ENCODE measurements around the gene RAB40C. TPM values are rescaled to one million over a fixed set of nuclear protein-coding genes. Genes with fewer than 3 reads are reported as not detected.

The RAB40C gene
- total and polyA plus RNA-seq, 9 donors = 9.4 to 15.4 (median 13.0) TPM

DNA sequence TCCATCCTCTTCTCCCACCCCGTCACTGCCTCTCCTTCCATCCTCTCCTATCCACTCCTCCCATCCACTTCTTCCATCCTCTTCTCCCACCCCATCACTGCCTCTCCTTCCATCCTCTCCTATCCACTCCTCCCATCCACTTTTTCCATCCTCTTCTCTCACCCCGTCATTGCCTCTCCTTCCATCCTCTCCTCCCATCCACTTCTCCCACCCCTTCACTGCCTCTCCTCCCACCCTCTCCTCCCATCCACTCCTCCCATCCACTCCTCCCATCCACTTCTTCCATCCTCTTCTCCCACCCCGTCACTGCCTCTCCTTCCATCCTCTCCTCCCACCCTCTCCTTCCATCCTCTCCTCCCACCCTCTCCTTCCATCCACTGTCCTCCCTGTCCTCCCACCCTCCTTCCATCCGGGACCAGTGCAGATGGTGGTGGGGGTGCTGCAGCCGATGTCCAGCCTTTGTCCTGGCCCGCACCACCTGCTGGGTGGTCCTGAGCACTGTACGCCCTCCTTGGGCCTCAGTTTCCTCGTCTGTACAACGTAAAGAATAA, 42.0 kb downstream of the RAB40C start:
- WGBS (ENCODE audit: insufficient coverage) = 41% methylated on average over 4 of the region's 9 CpGs
- peaks cover 31% of the 10 kb centered on the region for H3K36me3 ChIP-seq (ENCODE audit: control insufficient read depth, insufficient read depth, low read length)
- H3K4me3 ChIP-seq (ENCODE audit: low read length) = no peak overlapping the region
- H3K27ac ChIP-seq (ENCODE audit: low read length) = no peak overlapping the region
- H3K4me1 ChIP-seq (ENCODE audit: control insufficient read depth, insufficient read depth, low read length) = peaks cover 58% of the 10 kb centered on the region
- no peaks in the 10 kb centered on the region for H3K9me3 ChIP-seq (replicated peaks; ENCODE audit: control insufficient read depth, low read depth, low read length)
- no peaks in the 10 kb centered on the region for H3K27me3 ChIP-seq (ENCODE audit: control insufficient read depth, insufficient read depth, low read length)
- DNase-seq = no peak

DNA sequence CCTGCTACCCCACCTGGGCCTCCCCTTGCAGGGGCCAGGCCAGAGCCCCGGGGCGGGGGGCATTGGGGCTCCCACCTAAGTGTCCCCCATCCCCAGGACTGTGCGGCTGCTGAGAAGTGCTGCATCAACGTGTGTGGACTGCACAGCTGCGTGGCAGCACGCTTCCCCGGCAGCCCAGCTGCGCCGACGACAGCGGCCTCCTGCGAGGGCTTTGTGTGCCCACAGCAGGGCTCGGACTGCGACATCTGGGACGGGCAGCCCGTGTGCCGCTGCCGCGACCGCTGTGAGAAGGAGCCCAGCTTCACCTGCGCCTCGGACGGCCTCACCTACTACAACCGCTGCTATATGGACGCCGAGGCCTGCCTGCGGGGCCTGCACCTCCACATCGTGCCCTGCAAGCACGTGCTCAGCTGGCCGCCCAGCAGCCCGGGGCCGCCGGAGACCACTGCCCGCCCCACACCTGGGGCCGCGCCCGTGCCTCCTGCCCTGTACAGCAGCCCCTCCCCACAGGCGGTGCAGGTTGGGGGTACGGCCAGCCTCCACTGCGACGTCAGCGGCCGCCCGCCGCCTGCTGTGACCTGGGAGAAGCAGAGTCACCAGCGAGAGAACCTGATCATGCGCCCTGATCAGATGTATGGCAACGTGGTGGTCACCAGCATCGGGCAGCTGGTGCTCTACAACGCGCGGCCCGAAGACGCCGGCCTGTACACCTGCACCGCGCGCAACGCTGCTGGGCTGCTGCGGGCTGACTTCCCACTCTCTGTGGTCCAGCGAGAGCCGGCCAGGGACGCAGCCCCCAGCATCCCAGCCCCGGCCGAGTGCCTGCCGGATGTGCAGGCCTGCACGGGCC, 42.8 kb downstream of the RAB40C start:
- peaks cover 54% of the 10 kb centered on the region for H3K4me1 ChIP-seq (ENCODE audit: control insufficient read depth, insufficient read depth, low read length)
- H3K27me3 ChIP-seq (ENCODE audit: control insufficient read depth, insufficient read depth, low read length) = no peaks in the 10 kb centered on the region
- H3K4me3 ChIP-seq (ENCODE audit: low read length) = no peak overlapping the region
- H3K36me3 ChIP-seq (ENCODE audit: control insufficient read depth, insufficient read depth, low read length) = peaks cover 28% of the 10 kb centered on the region
- no peaks in the 10 kb centered on the region for H3K9me3 ChIP-seq (replicated peaks; ENCODE audit: control insufficient read depth, low read depth, low read length)
- H3K27ac ChIP-seq (ENCODE audit: low read length) = no peak overlapping the region
- DNase-seq = no peak
- WGBS (ENCODE audit: insufficient coverage) = 91% methylated on average over 67 of the region's 67 CpGs

DNA sequence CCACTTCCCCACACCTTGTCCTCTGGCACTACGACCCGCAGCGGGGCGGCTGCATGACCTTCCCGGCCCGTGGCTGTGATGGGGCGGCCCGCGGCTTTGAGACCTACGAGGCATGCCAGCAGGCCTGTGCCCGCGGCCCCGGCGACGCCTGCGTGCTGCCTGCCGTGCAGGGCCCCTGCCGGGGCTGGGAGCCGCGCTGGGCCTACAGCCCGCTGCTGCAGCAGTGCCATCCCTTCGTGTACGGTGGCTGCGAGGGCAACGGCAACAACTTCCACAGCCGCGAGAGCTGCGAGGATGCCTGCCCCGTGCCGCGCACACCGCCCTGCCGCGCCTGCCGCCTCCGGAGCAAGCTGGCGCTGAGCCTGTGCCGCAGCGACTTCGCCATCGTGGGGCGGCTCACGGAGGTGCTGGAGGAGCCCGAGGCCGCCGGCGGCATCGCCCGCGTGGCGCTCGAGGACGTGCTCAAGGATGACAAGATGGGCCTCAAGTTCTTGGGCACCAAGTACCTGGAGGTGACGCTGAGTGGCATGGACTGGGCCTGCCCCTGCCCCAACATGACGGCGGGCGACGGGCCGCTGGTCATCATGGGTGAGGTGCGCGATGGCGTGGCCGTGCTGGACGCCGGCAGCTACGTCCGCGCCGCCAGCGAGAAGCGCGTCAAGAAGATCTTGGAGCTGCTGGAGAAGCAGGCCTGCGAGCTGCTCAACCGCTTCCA, 43.6 kb downstream of the RAB40C start:
- H3K27ac ChIP-seq (ENCODE audit: low read length) = no peak overlapping the region
- peaks cover 50% of the 10 kb centered on the region for H3K4me1 ChIP-seq (ENCODE audit: control insufficient read depth, insufficient read depth, low read length)

DNA sequence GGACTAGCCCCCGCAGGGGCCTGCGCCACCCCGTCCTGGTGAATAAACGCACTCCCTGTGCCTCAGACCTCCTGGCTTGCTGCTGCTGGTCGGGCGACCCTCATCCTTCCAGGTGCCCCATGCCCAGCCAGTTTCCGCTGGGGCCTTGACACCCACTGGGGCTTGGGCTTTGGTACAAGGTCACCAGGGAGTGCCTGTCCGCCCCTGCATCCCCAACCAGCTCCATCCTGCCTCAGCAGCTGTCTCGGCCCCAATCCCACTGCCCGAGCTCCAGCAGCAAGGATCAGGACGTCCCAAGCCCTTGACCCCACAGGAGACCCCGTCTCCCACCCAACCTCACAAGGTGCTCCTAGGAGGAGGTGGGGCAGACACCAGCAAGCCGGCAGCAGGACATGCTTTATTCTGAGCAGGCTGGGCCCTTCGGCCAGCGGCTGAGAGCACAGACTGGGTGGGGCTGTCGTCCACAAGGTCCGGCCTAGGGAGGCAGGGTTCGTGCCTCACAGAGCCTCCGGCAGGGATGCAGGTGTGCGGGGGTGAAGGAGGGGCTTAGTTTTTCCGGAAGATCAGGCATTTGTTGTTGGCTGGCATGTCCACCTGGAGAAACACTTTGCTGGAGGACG, 44.3 kb downstream of the RAB40C start:
- Histone ChIP-seq H3K4me1 (ENCODE audit: control insufficient read depth, insufficient read depth, low read length) (peaks cover 43% of the 10 kb centered on the region), H3K4me3 (ENCODE audit: low read length) (no peak overlapping the region), H3K9me3 (replicated peaks; ENCODE audit: control insufficient read depth, low read depth, low read length) (no peaks in the 10 kb centered on the region), H3K27ac (ENCODE audit: low read length) (no peak overlapping the region), H3K27me3 (ENCODE audit: control insufficient read depth, insufficient read depth, low read length) (no peaks in the 10 kb centered on the region), H3K36me3 (ENCODE audit: control insufficient read depth, insufficient read depth, low read length) (peaks cover 18% of the 10 kb centered on the region)
- WGBS (ENCODE audit: insufficient coverage) = 80% methylated on average over 19 of the region's 22 CpGs
- DNase-seq = no peak

More for the DNA sequence above, 43.6 kb downstream of the RAB40C start:
- 93% methylated on average over 74 of the region's 74 CpGs for WGBS (ENCODE audit: insufficient coverage)
- Histone ChIP-seq H3K27me3 (ENCODE audit: control insufficient read depth, insufficient read depth, low read length) (no peaks in the 10 kb centered on the region), H3K4me3 (ENCODE audit: low read length) (no peak overlapping the region), H3K9me3 (replicated peaks; ENCODE audit: control insufficient read depth, low read depth, low read length) (no peaks in the 10 kb centered on the region), H3K36me3 (ENCODE audit: control insufficient read depth, insufficient read depth, low read length) (peaks cover 20% of the 10 kb centered on the region)
- DNase-seq = no peak

DNA sequence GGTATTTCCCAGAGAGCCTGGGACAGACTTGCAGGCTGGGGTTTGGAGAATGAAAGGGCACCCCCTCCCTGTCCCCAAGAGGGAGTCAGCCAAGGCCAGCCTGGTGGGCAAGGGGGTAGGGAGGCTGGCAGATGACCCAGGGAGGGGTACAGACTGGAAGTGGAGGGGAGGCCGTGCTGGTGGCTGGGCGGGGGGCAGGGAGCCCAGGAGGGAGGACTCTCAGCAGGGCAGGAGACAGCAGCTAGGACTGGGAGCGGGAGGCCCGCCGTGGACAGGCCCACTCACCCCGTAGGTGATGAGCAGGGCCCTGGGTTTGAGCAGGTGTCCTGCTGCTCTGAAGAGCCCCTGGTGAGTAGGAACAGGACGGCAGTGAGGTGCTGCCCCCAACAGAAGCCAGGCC, 45.1 kb downstream of the RAB40C start:
- 67% methylated on average over 7 of the region's 7 CpGs for WGBS (ENCODE audit: insufficient coverage)
- DNase-seq = no peak
- Histone ChIP-seq H3K9me3 (replicated peaks; ENCODE audit: control insufficient read depth, low read depth, low read length) (no peaks in the 10 kb centered on the region), H3K27ac (ENCODE audit: low read length) (no peak overlapping the region), H3K27me3 (ENCODE audit: control insufficient read depth, insufficient read depth, low read length) (no peaks in the 10 kb centered on the region), H3K4me3 (ENCODE audit: low read length) (no peak overlapping the region), H3K4me1 (ENCODE audit: control insufficient read depth, insufficient read depth, low read length) (peaks cover 35% of the 10 kb centered on the region), H3K36me3 (ENCODE audit: control insufficient read depth, insufficient read depth, low read length) (peaks cover 18% of the 10 kb centered on the region)

DNA sequence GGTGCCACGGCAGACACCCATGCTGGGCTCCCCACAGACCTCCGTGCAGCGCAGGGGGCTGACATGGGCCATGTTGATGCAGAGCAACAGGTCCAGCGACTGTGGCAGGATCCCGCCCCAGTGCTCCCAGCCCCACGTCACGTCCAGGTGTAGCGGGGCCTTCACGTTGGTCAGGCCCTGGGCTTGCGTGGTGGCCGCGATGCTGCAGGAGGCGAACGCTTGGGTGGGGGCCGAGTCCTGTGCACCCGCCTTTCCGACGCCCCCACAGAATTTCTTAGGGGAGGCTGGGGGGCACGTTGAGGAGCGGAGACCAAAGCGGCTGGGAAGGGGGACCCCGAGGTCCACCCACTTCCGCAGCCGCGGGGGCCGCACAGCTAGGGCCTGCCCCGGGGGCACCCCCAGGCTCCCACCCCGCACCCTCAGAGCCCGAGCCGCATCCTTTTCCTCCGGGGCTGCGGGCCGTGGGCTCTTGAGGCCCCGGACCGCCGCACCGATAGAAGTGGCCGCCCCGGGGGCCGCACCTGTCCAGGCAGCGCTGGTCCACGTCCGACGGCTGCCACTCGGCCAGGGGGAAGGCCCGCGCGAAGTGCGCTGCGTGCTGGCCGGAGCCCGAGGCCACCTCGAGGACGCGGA, 45.8 kb downstream of the RAB40C start:
- Histone ChIP-seq H3K27ac (ENCODE audit: low read length) (no peak overlapping the region), H3K9me3 (replicated peaks; ENCODE audit: control insufficient read depth, low read depth, low read length) (no peaks in the 10 kb centered on the region)
- 4% methylated on average over 52 of the region's 55 CpGs for WGBS (ENCODE audit: insufficient coverage)

DNA sequence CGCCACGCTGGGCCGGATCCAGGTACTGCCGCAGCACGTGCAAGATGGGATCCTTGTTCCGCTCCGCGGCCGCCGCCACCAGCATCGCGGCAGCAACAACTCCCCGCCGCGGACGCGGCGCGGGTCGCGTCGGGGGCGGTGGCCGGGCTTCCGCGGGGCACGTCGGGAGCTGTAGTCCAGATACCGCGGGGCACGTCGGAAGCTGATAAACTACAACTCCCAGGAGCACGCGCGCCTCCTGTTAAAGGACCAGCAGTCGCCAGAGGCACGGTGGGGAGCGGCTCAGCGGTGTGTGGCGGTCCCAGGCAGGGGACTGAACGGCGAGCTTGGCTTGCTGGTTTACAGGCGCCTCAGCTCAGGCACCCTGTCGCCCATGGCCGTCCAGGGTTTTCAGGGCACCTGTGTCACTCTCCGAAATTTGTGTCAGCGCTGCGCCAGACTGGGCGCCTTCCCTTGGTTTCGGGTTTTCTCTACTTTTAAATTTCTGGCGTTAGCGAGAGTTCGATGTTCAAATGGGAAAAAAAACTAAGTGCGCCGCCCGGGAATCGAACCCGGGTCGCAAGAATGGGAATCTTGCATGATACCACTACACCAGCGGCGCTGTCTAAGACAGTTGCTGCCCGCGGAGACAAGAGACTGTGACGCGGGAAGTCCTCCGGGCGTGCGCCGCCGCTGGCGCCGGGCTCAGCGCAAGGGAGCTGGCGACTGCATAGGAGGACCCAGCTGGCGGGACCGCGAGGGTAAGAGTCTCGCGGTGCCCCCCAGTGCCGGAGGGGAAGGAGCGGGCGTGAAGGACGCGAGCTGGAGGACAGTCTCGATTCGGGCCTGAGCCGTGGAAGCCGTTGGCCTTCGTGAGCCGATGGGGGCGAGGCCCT, 46.6 kb downstream of the RAB40C start, which contains the start of gene METTL26:
TSS of gene METTL26 (minus strand) at position 100 of the 875 bp plus-strand sequence. CDS start at position 85, 15 bp downstream.
- DNase-seq = peak; percentile 98
- peaks cover 29% of the 10 kb centered on the region for H3K4me1 ChIP-seq (ENCODE audit: control insufficient read depth, insufficient read depth, low read length)
- peak within 1 kb of the TSS; percentile 96 for H3K27ac ChIP-seq (ENCODE audit: low read length)
- no peaks in the 10 kb centered on the region for H3K9me3 ChIP-seq (replicated peaks; ENCODE audit: control insufficient read depth, low read depth, low read length)
- no peaks in the 10 kb centered on the region for H3K27me3 ChIP-seq (ENCODE audit: control insufficient read depth, insufficient read depth, low read length)
- peak within 1 kb of the TSS; percentile 94 for H3K4me3 ChIP-seq (ENCODE audit: low read length)
- under 1% methylated on average over 90 of the region's 91 CpGs for WGBS (ENCODE audit: insufficient coverage)
- H3K36me3 ChIP-seq (ENCODE audit: control insufficient read depth, insufficient read depth, low read length) = peaks cover 18% of the 10 kb centered on the region

More for the DNA sequence above, 45.8 kb downstream of the RAB40C start:
- Histone ChIP-seq H3K27me3 (ENCODE audit: control insufficient read depth, insufficient read depth, low read length) (no peaks in the 10 kb centered on the region), H3K36me3 (ENCODE audit: control insufficient read depth, insufficient read depth, low read length) (peaks cover 18% of the 10 kb centered on the region), H3K4me3 (ENCODE audit: low read length) (peak overlapping the region; percentile 94), H3K4me1 (ENCODE audit: control insufficient read depth, insufficient read depth, low read length) (peaks cover 29% of the 10 kb centered on the region)
- no peak for DNase-seq

DNA sequence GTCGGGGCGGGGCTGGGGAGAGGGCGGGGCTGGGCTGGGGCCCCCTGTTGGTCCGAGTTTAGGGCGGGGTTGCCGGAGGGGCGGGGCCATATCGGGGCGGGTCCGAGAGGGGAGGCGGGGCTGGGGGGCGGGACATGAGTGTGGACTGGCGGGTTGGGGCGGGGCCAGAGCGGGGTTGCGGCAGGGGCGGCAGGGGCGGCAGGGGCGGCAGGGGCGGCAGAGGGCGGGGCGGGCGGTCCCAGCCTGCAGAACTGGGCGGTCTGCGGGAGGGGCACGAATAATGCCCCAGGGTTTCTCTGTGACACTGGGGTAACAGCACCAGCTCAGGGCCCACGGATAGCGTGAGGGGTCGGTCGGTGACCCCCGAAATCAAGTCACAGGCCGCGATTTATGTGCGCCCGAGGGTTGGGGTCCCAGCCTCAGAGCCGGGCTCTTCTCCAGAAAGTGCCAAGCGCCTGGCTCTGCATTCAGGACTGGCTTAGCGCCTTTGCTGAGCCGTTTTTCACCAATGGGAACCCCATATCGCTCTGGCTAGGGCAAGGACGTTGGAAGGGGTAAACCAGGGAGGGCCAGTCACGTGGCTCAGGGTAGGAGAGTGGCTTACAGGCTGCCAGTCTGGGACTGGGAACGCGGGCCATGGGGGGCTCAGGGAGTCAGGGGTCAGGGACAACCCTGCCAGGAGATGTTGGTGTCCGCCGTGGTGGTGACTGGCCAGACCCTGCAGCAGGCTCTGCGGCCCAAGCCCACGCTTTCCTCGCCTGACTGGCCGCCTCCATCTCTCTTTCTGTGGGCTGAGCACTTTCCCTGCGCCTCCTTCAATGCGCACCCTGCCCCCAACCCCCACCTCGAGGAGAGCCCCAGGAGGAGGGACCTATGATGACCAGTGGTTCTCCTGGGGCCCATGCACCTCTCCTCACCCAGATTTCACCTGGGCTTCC, 47.5 kb downstream of the RAB40C start:
- H3K27ac ChIP-seq (ENCODE audit: low read length) = peak overlapping the region; percentile 96
- DNase-seq = peak; percentile 62

More for the DNA sequence above, 47.5 kb downstream of the RAB40C start:
- H3K4me3 ChIP-seq (ENCODE audit: low read length) = peak overlapping the region; percentile 94
- H3K27me3 ChIP-seq (ENCODE audit: control insufficient read depth, insufficient read depth, low read length) = peaks cover under 1% of the 10 kb centered on the region
- H3K4me1 ChIP-seq (ENCODE audit: control insufficient read depth, insufficient read depth, low read length) = peaks cover 31% of the 10 kb centered on the region
- peaks cover 16% of the 10 kb centered on the region for H3K36me3 ChIP-seq (ENCODE audit: control insufficient read depth, insufficient read depth, low read length)
- H3K9me3 ChIP-seq (replicated peaks; ENCODE audit: control insufficient read depth, low read depth, low read length) = no peaks in the 10 kb centered on the region
- WGBS (ENCODE audit: insufficient coverage) = 22% methylated on average over 45 of the region's 53 CpGs
